K562 (cell line): ENCODE data around the gene CLDN24. TPM values are rescaled to one million over a fixed set of nuclear protein-coding genes. Genes with fewer than 3 reads are reported as not detected.
A peak's percentile ranks its signal among the peaks of the same experiment; 100 is the strongest.

Experiments used
- ATAC-seq: fragments of 200-7000 bp; cut with Tn5 transposase; 3 replicates; pipeline ENCODE4 v1.9.1; 2020; ENCODE audit warnings: moderate library complexity
- BruUV-seq: library from RNA; stranded (reverse); fragments of 400-500 nt; replicated peaks from 2 replicates; lab custom pipeline; 2021; lab: Mats Ljungman, UMichigan
- CTCF ChIA-PET: fragments of 300-600 bp; formaldehyde crosslinking; extraction: SDS; loops from one replicate; lab custom pipeline; 2021; ENCODE audit warnings: low intra/inter-chr PET ratio; lab: Yijun Ruan, JAX
- POLR2A ChIA-PET: fragments of 300-600, 350-650 bp; sonication (Branson Sonifier 250); formaldehyde crosslinking; extraction: SDS; loops from one replicate; lab custom pipeline; 2021; ENCODE audit warnings: antibody characterized with exemption, inconsistent platforms; lab: Yijun Ruan, JAX
- DNase-seq, 4 experiments: peaks; one replicate each; pipeline versions ENCODE4 v3.0.0 to v3.0.0-alpha.2; 2011 to 2018; ENCODE audit warnings: low spot score in 3 of 4, mixed read lengths in 3 of 4; ENCODE audit errors: extremely low read depth in 1 of 4
- FAIRE-seq: peaks from 2 replicates; lab custom pipeline; 2011; peaks lifted over from hg19 to GRCh38; lab: Jason Lieb, UNC
- H2AFZ ChIP-seq: 2 replicates; pipeline ENCODE4 v1.6.0; 2011; ENCODE audit warnings: low read depth, low read length, control low read depth, inconsistent platforms
- H3K27ac ChIP-seq: fragments of 200-600 bp; 3 replicates; pipeline ENCODE4 v1.8.0; 2011; ENCODE audit warnings: low read depth, mild to moderate bottlenecking, control low read depth, inconsistent platforms, low read length, moderate library complexity, mixed read lengths; ENCODE audit errors: extremely low read depth
- H3K27me3 ChIP-seq, 2 experiments: fragments of 300-600 bp in 1 of 2; 2 replicates in 1 of 2; 3 replicates in 1 of 2; pipeline versions ENCODE4 v1.6.0 to v1.8.0; 2011; ENCODE audit warnings: inconsistent platforms in 2 of 2, low read length in 2 of 2, mild to moderate bottlenecking in 1 of 2, mixed read lengths in 1 of 2, moderate library complexity in 1 of 2; ENCODE audit not compliant: control insufficient read depth in 2 of 2, insufficient read depth in 2 of 2
- H3K36me3 ChIP-seq: fragments of 300-600 bp; 3 replicates; pipeline ENCODE4 v1.8.0; 2011; ENCODE audit warnings: mild to moderate bottlenecking, low read length, inconsistent platforms; ENCODE audit not compliant: control insufficient read depth, insufficient read depth
- H3K4me1 ChIP-seq, 2 experiments: fragments of 200-600 bp in 1 of 2; replicated peaks in 1 of 2; 2 replicates in 1 of 2; 3 replicates in 1 of 2; pipeline versions ENCODE4 v1.5.1 to v1.8.0; 2011; ENCODE audit warnings: inconsistent platforms in 2 of 2, low read length in 2 of 2, mild to moderate bottlenecking in 1 of 2, mixed read lengths in 1 of 2, moderate library complexity in 1 of 2; ENCODE audit not compliant: control insufficient read depth in 2 of 2, insufficient read depth in 2 of 2
- H3K4me2 ChIP-seq: 2 replicates; pipeline ENCODE4 v1.6.1; 2011; ENCODE audit warnings: low read length, control low read depth, inconsistent platforms, mixed read lengths; ENCODE audit not compliant: insufficient read depth
- H3K4me3 ChIP-seq: fragments of 200-600 bp; sonication (generic), shearing (Covaris generic); 2 replicates; pipeline ENCODE4 v1.5.1; 2016; ENCODE audit warnings: control low read depth, inconsistent platforms
- H3K79me2 ChIP-seq: fragments of 200-600 bp; 3 replicates; pipeline ENCODE4 v1.8.0; 2011; ENCODE audit warnings: low read length, inconsistent platforms; ENCODE audit not compliant: control insufficient read depth, insufficient read depth
- H3K9ac ChIP-seq, 2 experiments: 2 replicates each; pipeline versions ENCODE4 v1.6.0 to v1.6.1; 2011; ENCODE audit warnings: low read depth in 2 of 2, low read length in 2 of 2, control low read depth in 1 of 2, inconsistent platforms in 1 of 2, mild to moderate bottlenecking in 1 of 2, mixed read lengths in 1 of 2; ENCODE audit not compliant: insufficient read depth in 1 of 2
- H3K9me1 ChIP-seq: one replicate; pipeline ENCODE4 v1.6.0; 2011; ENCODE audit warnings: inconsistent platforms, mild to moderate bottlenecking, low read length, moderate library complexity; ENCODE audit not compliant: control insufficient read depth, insufficient read depth
- H3K9me3 ChIP-seq: replicated peaks from 2 replicates; pipeline ENCODE4 v1.5.1; 2011; ENCODE audit warnings: low read depth, low read length, inconsistent platforms; ENCODE audit not compliant: control insufficient read depth, insufficient read depth
- H4K20me1 ChIP-seq: replicated peaks from 2 replicates; pipeline ENCODE4 v1.6.1; 2011; ENCODE audit warnings: low read length, inconsistent platforms, mixed read lengths; ENCODE audit not compliant: control insufficient read depth, insufficient read depth
- ARID1B ChIP-seq: fragments of 450-650 bp; IDR thresholded peaks from 2 replicates; pipeline ENCODE4 v1.6.1; 2016; ENCODE audit warnings: antibody characterized with exemption, mild to moderate bottlenecking, inconsistent platforms
- CTCF ChIP-seq, 3 experiments: IDR thresholded peaks in 2 of 3; conservative IDR thresholded peaks in 1 of 3; 2 replicates each; pipeline ENCODE4 v1.5.1; 2011 to 2012; ENCODE audit warnings: low read length in 3 of 3, mild to moderate bottlenecking in 3 of 3, control low read depth in 2 of 3, improper control_type of control experiment in 1 of 3, inconsistent platforms in 1 of 3, low read depth in 1 of 3, mixed read lengths in 1 of 3, moderate library complexity in 1 of 3; ENCODE audit not compliant: insufficient read depth in 2 of 3
- E2F6 ChIP-seq, 2 experiments: IDR thresholded peaks; 2 replicates each; pipeline ENCODE4 v1.6.1; 2011; ENCODE audit warnings: borderline replicate concordance in 1 of 2, control low read depth in 1 of 2, low read depth in 1 of 2, low read length in 1 of 2, mild to moderate bottlenecking in 1 of 2, mixed read lengths in 1 of 2, moderate library complexity in 1 of 2; ENCODE audit not compliant: insufficient read depth in 1 of 2, insufficient read length in 1 of 2, poor library complexity in 1 of 2, severe bottlenecking in 1 of 2; ENCODE audit errors: extremely low read depth in 1 of 2
- E2F8 ChIP-seq: fragments of 450-650 bp; IDR thresholded peaks from 2 replicates; pipeline ENCODE4 v1.7.1; 2018; ENCODE audit warnings: mild to moderate bottlenecking, low read depth; ENCODE audit not compliant: partially characterized antibody
- L3MBTL2 ChIP-seq: fragments of 450-650 bp; IDR thresholded peaks from 2 replicates; pipeline ENCODE4 v1.6.1; 2016; ENCODE audit warnings: mild to moderate bottlenecking, moderate library complexity
- RAD21 ChIP-seq, 2 experiments: fragments of 250-450 bp in 1 of 2; fragments of 450-650 bp in 1 of 2; sonication (Bioruptor Pico) in 1 of 2; formaldehyde crosslinking in 1 of 2; IDR thresholded peaks in 1 of 2; conservative IDR thresholded peaks in 1 of 2; 2 replicates each; pipeline versions ENCODE4 v1.4.0 to v1.8.0; 2020 to 2022; ENCODE audit warnings: mild to moderate bottlenecking in 2 of 2, moderate library complexity in 1 of 2
- SMARCA4 ChIP-seq: fragments of 450-650 bp; IDR thresholded peaks from 2 replicates; pipeline ENCODE4 v1.6.1; 2016
- ZNF184 ChIP-seq: sonication (generic); formaldehyde crosslinking; IDR thresholded peaks from 2 replicates; pipeline ENCODE4 v1.5.0; 2020; ENCODE audit warnings: missing genetic modification reagents
- WGBS: fragments of 100-300 bp; shearing (Covaris generic); methylation state at CpG from one replicate; pipeline ENCODE4 v1.1.6; 2016; ENCODE audit warnings: low coverage, mixed read lengths; ENCODE audit not compliant: insufficient coverage; ENCODE audit errors: missing lambda C conversion rate; 5-methylcytosine and 5-hydroxymethylcytosine counted together
- in situ Hi-C: fragments of 300-500 bp; cut with MboI; formaldehyde crosslinking; loops from 4 replicates; pipeline ENCODE4 v1.15.0; 2018; ENCODE audit warnings: inconsistent platforms, mixed read lengths
- intact Hi-C: fragments of 100-400 bp; cut with micrococcal nuclease; formaldehyde crosslinking; loops from 2 replicates; pipeline ENCODE4 v1.14.2; 2022
- polyA plus RNA-seq, 8 experiments: library from polyadenylated mRNA; depleted of rRNA in 4 of 8; stranded (reverse) in 5 of 8; unstranded in 3 of 8; fragments of >200 nt; fragmentation: Nextera tagmentation in 2 of 8; fragmentation: Illumina TruSeq in 1 of 8; extraction: Ambion mirVana in 2 of 8; extraction: Trizol in 1 of 8; gene quantifications; 2 replicates each; pipeline versions ENCODE4 v1.2.1 to v1.2.3, GENCODE V29; 2011 to 2014; ENCODE audit warnings: inconsistent platforms in 1 of 8, missing spikeins in 1 of 8
- total RNA-seq, 7 experiments: library from RNA; depleted of rRNA in 6 of 7; stranded (reverse); fragments of >200 nt in 6 of 7; fragmentation: Illumina TruSeq in 2 of 7; extraction: Trizol in 2 of 7; gene quantifications; 2 replicates each; pipeline versions ENCODE4 v1.2.1 to v1.2.3, GENCODE V29; 2011 to 2021; ENCODE audit warnings: low replicate concordance in 1 of 7

The CLDN24 gene
- total and polyA plus RNA-seq, 9 of the 15 experiments (the other 6 are each of a cell fraction or from before 2014, with no cell fraction given) = not detected

GRCh38 chr4:183353557-183353956 is 31.3 kb upstream of the CLDN24 start:
- H3K9me3 ChIP-seq = no peaks in the 10 kb centered on the region
- 0 out of 2 replicates have a peak, but pooled peaks have one; percentile 19 for TF ChIP-seq SMARCA4
- no peak for TF ChIP-seq ZNF184
- TF ChIP-seq ARID1B = no peak; the same call in 1 of the 2 replicates
- peak; percentile 22 to 45 for TF ChIP-seq E2F6 (IDR thresholded peaks at IDR 0.05; ENCODE audit: borderline replicate concordance in 1 of 2, extremely low read depth in 1 of 2, insufficient read depth in 1 of 2, insufficient read length in 1 of 2, low read depth in 1 of 2, low read length in 1 of 2, poor library complexity in 1 of 2, severe bottlenecking in 1 of 2)
- peak in 1 of 2 experiments; percentile 17; a peak in 1 of 4 replicates for TF ChIP-seq RAD21 (CRISPR knock-in tag; conservative IDR thresholded peaks at IDR 0.05 in 1 of 2, IDR thresholded peaks at IDR 0.05 in 1 of 2)
- peak; percentile 73 for TF ChIP-seq E2F8
- peak; percentile 21 to 42 (median 35); a peak in 3 of 6 replicates for TF ChIP-seq CTCF (IDR thresholded peaks at IDR 0.05 in 2 of 3, conservative IDR thresholded peaks at IDR 0.05 in 1 of 3; ENCODE audit: insufficient read depth in 2 of 3, low read depth in 1 of 3, low read length in 3 of 3)
- TF ChIP-seq L3MBTL2 = peak; percentile 11; the same call in 1 of the 2 replicates
- TF ChIP-seq, all 486 proteins: peak for 6
- 36% methylated on average over 8 of the region's 8 CpGs for WGBS
- no peaks in the 10 kb centered on the region for H3K79me2 ChIP-seq
- no TSS peak for BruUV-seq
- H3K9ac ChIP-seq = peak overlapping the region; percentile 4 to 42; a peak in 1 of 4 replicates
- no peaks in the 10 kb centered on the region for H3K36me3 ChIP-seq
- H3K27ac ChIP-seq = no peak overlapping the region
- peak; percentile 32 to 41 (median 38) for DNase-seq
- H3K4me2 ChIP-seq = peak overlapping the region; percentile 20; the same call in 1 of the 2 replicates
- in situ Hi-C loops = no loop called here
- H3K4me3 ChIP-seq = no peak overlapping the region
- POLR2A ChIA-PET = interaction anchor here (0.6 kb wide), 1 partner anchor 1297 kb away, joined by 3 read pairs; no protein-coding TSS in a partner anchor
- H4K20me1 ChIP-seq = no peaks in the 10 kb centered on the region
- H3K27me3 ChIP-seq = no peaks in the 10 kb centered on the region
- H3K9me1 ChIP-seq = no peaks in the 10 kb centered on the region
- peak overlapping the region; percentile 86 for H2AFZ ChIP-seq
- peaks cover 13 to 22% of the 10 kb centered on the region in 2 experiments for H3K4me1 ChIP-seq
- peak; percentile 76 for ATAC-seq
- FAIRE-seq = no peak
- intact Hi-C loops = loop anchor here (2.0 kb wide), 1 partner anchor 91 kb away; no protein-coding TSS in a partner anchor
- CTCF ChIA-PET = no interaction called here
